SU-DHL-6 (cell line): Measurements from ENCODE around the gene PLB1.

Experiments used
- CTCF ChIP-seq: fragments of 200-600 bp; sonication (generic); IDR thresholded peaks from one replicate; pipeline ENCODE4 v1.5.1; 2017; ENCODE audit warnings: antibody characterized with exemption, mild to moderate bottlenecking, low read length, moderate library complexity; ENCODE audit not compliant: insufficient read depth, poor library complexity, severe bottlenecking
- EZH2phosphoT487 ChIP-seq: fragments of 200-600 bp; sonication (generic), shearing (Covaris generic); conservative IDR thresholded peaks from 2 replicates; pipeline ENCODE4 v1.6.1; 2018; ENCODE audit warnings: mild to moderate bottlenecking, antibody characterized with exemption, low read length, moderate library complexity, mixed read lengths

- TF ChIP-seq CTCF = no peak
- no peak for TF ChIP-seq EZH2phosphoT487
These were observed 46.8 kb upstream of the PLB1 start for GRCh38 chr2:28449126-28449487.
